Heart left ventricle (tissue), 16 donors: Measurements from ENCODE around the gene H2AZ2. TPM values are rescaled to one million over a fixed set of nuclear protein-coding genes. Genes with fewer than 3 reads are reported as not detected.

Experiments
- ATAC-seq, 4 donors: fragments of 200-7000 bp; cut with Tn5 transposase; one replicate each; pipeline ENCODE4 v1.9.1; 2020 to 2022; ENCODE audit warnings: moderate library complexity in 4 of 4, mild to moderate bottlenecking in 3 of 4, moderate number of reproducible peaks in 1 of 4
- DNase-seq, 5 donors: peaks; one replicate each; pipeline ENCODE4 v3.0.0-alpha.2; 2020
- H3K27ac ChIP-seq, 12 donors: fragments of 200-600 bp; sonication (generic) in 4 of 12; one replicate each; pipeline versions ENCODE4 v1.5.0 to v1.8.0; 2016 to 2022; ENCODE audit warnings: mild to moderate bottlenecking in 2 of 12
- H3K27me3 ChIP-seq, 9 donors: fragments of 200-600 bp; sonication (generic) in 2 of 9; one replicate each; pipeline versions ENCODE4 v1.5.1 to v1.8.0; 2016 to 2022; ENCODE audit warnings: mild to moderate bottlenecking in 3 of 9
- H3K36me3 ChIP-seq, 9 donors: fragments of 200-600 bp; sonication (generic) in 2 of 9; one replicate each; pipeline versions ENCODE4 v1.5.0 to v1.8.0; 2018 to 2022; ENCODE audit warnings: mild to moderate bottlenecking in 2 of 9
- H3K4me1 ChIP-seq, 12 donors: fragments of 200-600 bp; sonication (generic) in 4 of 12; one replicate each; pipeline versions ENCODE4 v1.5.0 to v1.8.0; 2016 to 2022; ENCODE audit warnings: mild to moderate bottlenecking in 3 of 12
- H3K4me3 ChIP-seq, 12 donors: fragments of 200-600 bp; sonication (generic) in 4 of 12; one replicate each; pipeline versions ENCODE4 v1.5.0 to v1.8.0; 2017 to 2022; ENCODE audit warnings: mild to moderate bottlenecking in 9 of 12, moderate library complexity in 4 of 12
- H3K9me3 ChIP-seq, 12 donors: fragments of 200-600 bp; sonication (generic) in 4 of 12; one replicate each; pipeline versions ENCODE4 v1.5.0 to v1.8.0; 2016 to 2022; ENCODE audit warnings: mild to moderate bottlenecking in 1 of 12
- POLR2A ChIP-seq, 2 donors: fragments of 450-650 bp; IDR thresholded peaks; one replicate each; pipeline ENCODE4 v1.6.1; 2017; ENCODE audit warnings: antibody characterized with exemption in 2 of 2, mild to moderate bottlenecking in 2 of 2, moderate library complexity in 2 of 2
- WGBS, 4 donors: extraction: QIAGEN DNeasy Blood & Tissue Kit in 2 of 4; methylation state at CpG; one replicate each; pipeline versions ENCODE4 v1.1.5 to v1.1.7; 2013 to 2018; 5-methylcytosine and 5-hydroxymethylcytosine counted together
- intact Hi-C, 10 donors: fragments of 100-400 bp; cut with DNase I; formaldehyde crosslinking; loops; one replicate each; pipeline versions ENCODE4 v1.11.1 to v1.14.2; 2022
- polyA plus RNA-seq, 2 donors: library from polyadenylated mRNA; stranded (reverse); fragments of 200-250 nt; gene quantifications; one replicate each; pipeline ENCODE4 v1.2.3, GENCODE V29; 2013
- total RNA-seq, 9 donors: library from RNA; depleted of rRNA in 2 of 9; stranded (reverse); fragments of >200 nt in 2 of 9; fragmentation: NEBNext Ultra II Directional in 3 of 9; extraction: Animal tissue kit (Norgen Biotek cat#: 25700) in 3 of 9; gene quantifications; one replicate each; pipeline versions ENCODE4 v1.1.0 to v1.2.4, GENCODE V29; 2016 to 2023
- TF ChIP-seq, protein P1 (sequence below), 12 donors: fragments of 200-600 bp; sonication (generic) in 4 of 12; IDR thresholded peaks; one replicate each; pipeline versions ENCODE4 v1.5.0 to v1.8.0; 2018 to 2022; ENCODE audit warnings: antibody characterized with exemption in 12 of 12, mild to moderate bottlenecking in 5 of 12
- donor health status: ischemic (EF 13 %, LVEDD 7.1; RV severe dilation, severe dysfunction).
- donor health status: healthy with polysubstance abuse.
- donor health status: DM: no; HTN: yes; CAD: no.
- donor health status: DM: no; HTN: no; CAD: no.
- donor health status: ischemic (EF 25% LVEDD 6.9; RV normal size, moderate dysfunction).
- donor health status: ischemic (EF 25% LVEDD 5.7; RV mildly dilated, moderate dysfunction).
- donor health status: healthy.
- donor health status: DM: yes; HTN: yes; CAD: no.
- donor health status: ischemic (EF 35%, LVEDD 5.7; RV mildly dilated, moderate dysfunction).
- donor health status: nonischemic (EF 11% LVEDD 7.7; RV severe dilation, severe dysfunction).
- donor health status: DM: yes; HTN: yes; CAD: no.
- donor health status: PGD.
- donor health status: ischemic (EF 29% LVEDD 5.4; RV normal size, mild dysfunction).
- donor health status: nonischemic (EF 23%, LVEDD 6.1; RV moderate dilation, normal function).

H2AZ2 gene
- total and polyA plus RNA-seq, 11 donors, result 161 to 274 (median 219) TPM

DNA sequence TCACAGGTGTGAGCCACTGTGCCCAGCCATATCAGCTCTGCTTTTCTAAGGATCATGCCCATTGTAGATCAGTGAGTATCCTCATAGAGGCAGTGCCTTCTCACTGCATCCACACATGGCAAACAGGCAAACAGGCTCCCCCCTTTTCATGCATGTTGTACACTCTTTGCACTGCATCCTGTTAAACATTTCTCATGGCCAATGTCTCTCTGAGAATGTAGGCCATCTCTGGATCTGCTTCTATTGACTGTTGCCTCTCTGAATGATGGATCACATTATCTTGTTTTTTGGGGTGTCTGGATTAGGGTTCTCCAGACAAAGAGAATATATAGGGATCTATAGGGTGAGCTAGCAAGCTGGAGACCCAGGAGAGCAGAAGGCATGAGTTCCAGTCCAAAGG is 64.5 kb downstream of the H2AZ2 start:
- Histone ChIP-seq H3K4me3 (no peak overlapping the region), H3K27me3 (no peaks in the 10 kb centered on the region), H3K36me3 (no peaks in the 10 kb centered on the region), H3K9me3 (peaks cover 0 to 8% (median 0%) of the 10 kb centered on the region in 12 donors), H3K4me1 (no peaks in the 10 kb centered on the region), H3K27ac (no peak overlapping the region)
- DNase-seq (no peak), ATAC-seq (no peak)
- TF ChIP-seq POLR2A (IDR thresholded peaks at IDR 0.05), result no peak
- TF ChIP-seq, protein P1, sequence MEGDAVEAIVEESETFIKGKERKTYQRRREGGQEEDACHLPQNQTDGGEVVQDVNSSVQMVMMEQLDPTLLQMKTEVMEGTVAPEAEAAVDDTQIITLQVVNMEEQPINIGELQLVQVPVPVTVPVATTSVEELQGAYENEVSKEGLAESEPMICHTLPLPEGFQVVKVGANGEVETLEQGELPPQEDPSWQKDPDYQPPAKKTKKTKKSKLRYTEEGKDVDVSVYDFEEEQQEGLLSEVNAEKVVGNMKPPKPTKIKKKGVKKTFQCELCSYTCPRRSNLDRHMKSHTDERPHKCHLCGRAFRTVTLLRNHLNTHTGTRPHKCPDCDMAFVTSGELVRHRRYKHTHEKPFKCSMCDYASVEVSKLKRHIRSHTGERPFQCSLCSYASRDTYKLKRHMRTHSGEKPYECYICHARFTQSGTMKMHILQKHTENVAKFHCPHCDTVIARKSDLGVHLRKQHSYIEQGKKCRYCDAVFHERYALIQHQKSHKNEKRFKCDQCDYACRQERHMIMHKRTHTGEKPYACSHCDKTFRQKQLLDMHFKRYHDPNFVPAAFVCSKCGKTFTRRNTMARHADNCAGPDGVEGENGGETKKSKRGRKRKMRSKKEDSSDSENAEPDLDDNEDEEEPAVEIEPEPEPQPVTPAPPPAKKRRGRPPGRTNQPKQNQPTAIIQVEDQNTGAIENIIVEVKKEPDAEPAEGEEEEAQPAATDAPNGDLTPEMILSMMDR (IDR thresholded peaks at IDR 0.05), result no peak
- intact Hi-C loops, result no loop called here

GRCh38 chr7:44782460-44782859 is 65.4 kb downstream of the H2AZ2 start:
- H3K27ac ChIP-seq, result no peak overlapping the region
- no peak for DNase-seq
- H3K36me3 ChIP-seq, result no peaks in the 10 kb centered on the region
- intact Hi-C loops, result no loop called here
- WGBS, 4 donors, result 93 to 100% (median 97%) methylated on average over 1 of the region's 1 CpG
- no peak for TF ChIP-seq POLR2A (IDR thresholded peaks at IDR 0.05)
- TF ChIP-seq, protein P1 (IDR thresholded peaks at IDR 0.05), result no peak
- peaks cover 0 to 8% (median 0%) of the 10 kb centered on the region in 12 donors for H3K9me3 ChIP-seq
- no peak overlapping the region for H3K4me3 ChIP-seq
- no peaks in the 10 kb centered on the region for H3K4me1 ChIP-seq
- no peaks in the 10 kb centered on the region for H3K27me3 ChIP-seq
- ATAC-seq, result no peak

Other genes with a start within 250 kb of the H2AZ2 start
- gene OGDH, start 241.5 kb downstream of the H2AZ2 start, total RNA-seq, result 100 to 1,000 TPM; 394 to 789 (median 635) TPM
- gene OGDH, start 241.5 kb downstream of the H2AZ2 start, polyA plus RNA-seq, result 100 to 1,000 TPM; 247 to 519 TPM
- 10 to 100 TPM; 18.5 to 71.5 (median 46.5) TPM for gene ZMIZ2, start 99.2 kb downstream of the H2AZ2 start, total RNA-seq
- 10 to 100 TPM; 44.4 to 45.7 TPM for gene ZMIZ2, start 99.2 kb downstream of the H2AZ2 start, polyA plus RNA-seq
- 100 to 1,000 TPM; 327 to 924 (median 571) TPM for gene PPIA, start 51.4 kb downstream of the H2AZ2 start, total RNA-seq
- 1,000 to 10,000 TPM; 1,197 to 3,804 TPM for gene PPIA, start 51.4 kb downstream of the H2AZ2 start, polyA plus RNA-seq
- gene PURB, start 37.4 kb upstream of the H2AZ2 start, total RNA-seq, result 10 to 100 TPM in 8 of 9 donors, 1 to 10 TPM in 1; 9.8 to 19.4 (median 15.8) TPM
- gene PURB, start 37.4 kb upstream of the H2AZ2 start, polyA plus RNA-seq, result 10 to 100 TPM in 1 of 2 donors, 1 to 10 TPM in 1; 5.5 to 15.7 TPM
- 10 to 100 TPM in 1 of 9 donors, 1 to 10 TPM in 3, under 1 TPM in 5; 0.13 to 19.0 (median 0.79) TPM for gene MYO1G, start 130.9 kb upstream of the H2AZ2 start, total RNA-seq
- 1 to 10 TPM in 1 of 2 donors, under 1 TPM in 1; 0.65 to 1.4 TPM for gene MYO1G, start 130.9 kb upstream of the H2AZ2 start, polyA plus RNA-seq
- gene CCM2, start 152.1 kb upstream of the H2AZ2 start, total RNA-seq, result 10 to 100 TPM; 24.7 to 53.1 (median 27.8) TPM
- gene CCM2, start 152.1 kb upstream of the H2AZ2 start, polyA plus RNA-seq, result 10 to 100 TPM; 36.0 to 68.2 TPM
- 10 to 100 TPM in 1 of 9 donors, 1 to 10 TPM in 8; 1.9 to 16.3 (median 5.3) TPM for gene NACAD, start 240.9 kb upstream of the H2AZ2 start, total RNA-seq
- gene NACAD, start 240.9 kb upstream of the H2AZ2 start, polyA plus RNA-seq, result 1 to 10 TPM; 2.8 to 5.8 TPM